HG02943 (cell line): ENCODE results near the gene ANXA10.

Experiments
- ATAC-seq: cut with Tn5 transposase; IDR thresholded peaks from one replicate; pipeline ENCODE4 v1.9.1; 2021; ENCODE audit warnings: mild to moderate bottlenecking, low read depth, moderate library complexity; ENCODE audit not compliant: unreplicated experiment

Gene ANXA10

GRCh38 chr4:168092176-168092712 is at the start of gene ANXA10:
TSS of gene ANXA10 (plus strand) at chr4:168092537. CDS start at chr4:168092701, 164 bp downstream.
- no peak for ATAC-seq

GRCh38 chr4:168045354-168045753 is 47.0 kb upstream of the ANXA10 start:
- no peak for ATAC-seq

- no peak for ATAC-seq
Measured at GRCh38 chr4:168050002-168050401, 42.3 kb upstream of the ANXA10 start.

GRCh38 chr4:168051526-168051925 is 40.8 kb upstream of the ANXA10 start:
- ATAC-seq: no peak

- ATAC-seq: peak; percentile 76
Measured at GRCh38 chr4:168057412-168057811, 34.9 kb upstream of the ANXA10 start.

GRCh38 chr4:168059251-168059650 is 33.1 kb upstream of the ANXA10 start:
- ATAC-seq: no peak

- no peak for ATAC-seq
Measured at GRCh38 chr4:168063031-168063430, 29.3 kb upstream of the ANXA10 start.

GRCh38 chr4:168070903-168071302 is 21.4 kb upstream of the ANXA10 start:
- no peak for ATAC-seq

- no peak for ATAC-seq
Measured at GRCh38 chr4:168071304-168071703, 21.0 kb upstream of the ANXA10 start.

- no peak for ATAC-seq
Measured at GRCh38 chr4:168074861-168075260, 17.5 kb upstream of the ANXA10 start.

GRCh38 chr4:168076989-168077725 is 15.2 kb upstream of the ANXA10 start:
- peak; percentile 87 for ATAC-seq

GRCh38 chr4:168077726-168078239 is 14.6 kb upstream of the ANXA10 start:
- no peak for ATAC-seq

- no peak for ATAC-seq
Measured at GRCh38 chr4:168082379-168082778, 10.0 kb upstream of the ANXA10 start.

GRCh38 chr4:168095776-168096406 is 3.6 kb downstream of the ANXA10 start:
- no peak for ATAC-seq

- ATAC-seq: no peak
Measured at GRCh38 chr4:168096407-168096784, 4.1 kb downstream of the ANXA10 start.

GRCh38 chr4:168097161-168097560 is 4.8 kb downstream of the ANXA10 start:
- ATAC-seq: no peak

GRCh38 chr4:168098248-168098717 is 5.9 kb downstream of the ANXA10 start:
- ATAC-seq: no peak

- no peak for ATAC-seq
Measured at GRCh38 chr4:168099195-168099594, 6.9 kb downstream of the ANXA10 start.

GRCh38 chr4:168101026-168101425 is 8.7 kb downstream of the ANXA10 start:
- ATAC-seq: no peak

GRCh38 chr4:168102403-168102802 is 10.1 kb downstream of the ANXA10 start:
- no peak for ATAC-seq

- ATAC-seq: no peak
Measured at GRCh38 chr4:168109527-168109926, 17.2 kb downstream of the ANXA10 start.
